Uterus (tissue), 2 donors: Measurements from ENCODE around the gene MDM4.

Experiments used
- POLR2A ChIP-seq, 2 donors: fragments of 450-650 bp; IDR thresholded peaks; one replicate each; pipeline ENCODE4 v1.6.1; 2016; ENCODE audit warnings: antibody characterized with exemption in 2 of 2, mild to moderate bottlenecking in 1 of 2, moderate library complexity in 1 of 2
- TF ChIP-seq, protein P1 (sequence below), 4 experiments: fragments of 200-600 bp in 2 of 4; fragments of 450-650 bp in 2 of 4; sonication (generic) in 2 of 4; IDR thresholded peaks; one replicate each; pipeline ENCODE4 v1.5.1; 2016 to 2019; ENCODE audit warnings: antibody characterized with exemption in 4 of 4, mild to moderate bottlenecking in 2 of 4, moderate library complexity in 1 of 4

DNA sequence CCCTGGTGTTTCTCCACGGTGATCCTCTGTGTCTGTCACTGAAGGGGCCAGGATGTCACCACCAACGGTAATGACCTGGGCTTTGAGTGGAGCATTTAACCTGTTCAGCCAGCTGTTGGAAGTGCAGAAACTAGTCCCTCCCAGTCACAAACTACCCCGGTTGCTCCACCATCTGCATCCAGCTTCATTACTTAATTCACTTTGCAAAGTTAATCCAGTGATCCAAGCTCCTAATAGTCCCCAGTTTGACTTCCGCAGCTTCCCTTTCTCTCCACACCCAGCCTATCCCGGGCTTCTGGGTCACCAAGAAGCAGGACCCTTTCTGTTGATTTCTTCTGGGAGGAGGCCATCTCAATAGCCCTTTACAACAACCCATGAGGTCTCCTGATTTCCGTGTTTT is 63.5 kb downstream of the MDM4 start:
- TF ChIP-seq, protein P1, sequence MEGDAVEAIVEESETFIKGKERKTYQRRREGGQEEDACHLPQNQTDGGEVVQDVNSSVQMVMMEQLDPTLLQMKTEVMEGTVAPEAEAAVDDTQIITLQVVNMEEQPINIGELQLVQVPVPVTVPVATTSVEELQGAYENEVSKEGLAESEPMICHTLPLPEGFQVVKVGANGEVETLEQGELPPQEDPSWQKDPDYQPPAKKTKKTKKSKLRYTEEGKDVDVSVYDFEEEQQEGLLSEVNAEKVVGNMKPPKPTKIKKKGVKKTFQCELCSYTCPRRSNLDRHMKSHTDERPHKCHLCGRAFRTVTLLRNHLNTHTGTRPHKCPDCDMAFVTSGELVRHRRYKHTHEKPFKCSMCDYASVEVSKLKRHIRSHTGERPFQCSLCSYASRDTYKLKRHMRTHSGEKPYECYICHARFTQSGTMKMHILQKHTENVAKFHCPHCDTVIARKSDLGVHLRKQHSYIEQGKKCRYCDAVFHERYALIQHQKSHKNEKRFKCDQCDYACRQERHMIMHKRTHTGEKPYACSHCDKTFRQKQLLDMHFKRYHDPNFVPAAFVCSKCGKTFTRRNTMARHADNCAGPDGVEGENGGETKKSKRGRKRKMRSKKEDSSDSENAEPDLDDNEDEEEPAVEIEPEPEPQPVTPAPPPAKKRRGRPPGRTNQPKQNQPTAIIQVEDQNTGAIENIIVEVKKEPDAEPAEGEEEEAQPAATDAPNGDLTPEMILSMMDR (IDR thresholded peaks at IDR 0.05), result no peak
- no peak for TF ChIP-seq POLR2A (IDR thresholded peaks at IDR 0.05)
